HEK293 (cell line): ENCODE measurements around the gene TREH.

Source experiments
- BCL11A ChIP-seq: fragments of 450-650 bp; formaldehyde crosslinking; IDR thresholded peaks from 2 replicates; pipeline ENCODE4 v1.5.1; 2016; ENCODE audit warnings: low read depth, missing biosample characterization, missing genetic modification characterization
- BCL11B ChIP-seq: fragments of 450-650 bp; formaldehyde crosslinking; IDR thresholded peaks from 2 replicates; pipeline ENCODE4 v1.5.1; 2016; ENCODE audit warnings: low read depth, missing biosample characterization, missing genetic modification characterization
- KLF16 ChIP-seq: fragments of 450-650 bp; formaldehyde crosslinking; IDR thresholded peaks from 2 replicates; pipeline ENCODE4 v1.5.1; 2017; ENCODE audit warnings: missing biosample characterization, missing genetic modification characterization
- KLF7 ChIP-seq: fragments of 450-650 bp; formaldehyde crosslinking; IDR thresholded peaks from 2 replicates; pipeline ENCODE4 v1.5.1; 2016; ENCODE audit warnings: missing biosample characterization, missing genetic modification characterization, borderline replicate concordance
- KLF9 ChIP-seq: fragments of 450-650 bp; formaldehyde crosslinking; IDR thresholded peaks from 2 replicates; pipeline ENCODE4 v1.5.1; 2016; ENCODE audit warnings: missing biosample characterization, missing genetic modification characterization, low read depth
- OSR2 ChIP-seq: fragments of 450-650 bp; formaldehyde crosslinking; IDR thresholded peaks from 2 replicates; pipeline ENCODE4 v1.5.1; 2016; ENCODE audit warnings: missing biosample characterization, missing genetic modification characterization
- SALL2 ChIP-seq: fragments of 450-650 bp; formaldehyde crosslinking; IDR thresholded peaks from 2 replicates; pipeline ENCODE4 v1.5.0; 2017; ENCODE audit warnings: missing biosample characterization, mild to moderate bottlenecking, missing genetic modification characterization, borderline replicate concordance
- SP3 ChIP-seq: fragments of 450-650 bp; formaldehyde crosslinking; IDR thresholded peaks from 2 replicates; pipeline ENCODE4 v1.5.1; 2016; ENCODE audit warnings: missing biosample characterization, missing genetic modification characterization
- WT1 ChIP-seq: fragments of 450-650 bp; formaldehyde crosslinking; IDR thresholded peaks from 2 replicates; pipeline ENCODE4 v1.5.1; 2016; ENCODE audit warnings: missing biosample characterization, missing genetic modification characterization
- ZBTB17 ChIP-seq: fragments of 450-650 bp; formaldehyde crosslinking; IDR thresholded peaks from 2 replicates; pipeline ENCODE4 v1.5.1; 2016; ENCODE audit warnings: missing biosample characterization, missing genetic modification characterization
- ZBTB20 ChIP-seq: fragments of 450-650 bp; formaldehyde crosslinking; IDR thresholded peaks from 2 replicates; pipeline ENCODE4 v1.5.1; 2016; ENCODE audit warnings: missing biosample characterization, missing genetic modification characterization
- ZBTB8A ChIP-seq: fragments of 450-650 bp; formaldehyde crosslinking; IDR thresholded peaks from 2 replicates; pipeline ENCODE4 v1.5.1; 2016; ENCODE audit warnings: missing biosample characterization, missing genetic modification characterization
- ZFHX2 ChIP-seq: fragments of 450-650 bp; formaldehyde crosslinking; conservative IDR thresholded peaks from 2 replicates; pipeline ENCODE4 v1.5.1; 2016; ENCODE audit warnings: missing biosample characterization, missing genetic modification characterization
- ZFP69B ChIP-seq: fragments of 450-650 bp; formaldehyde crosslinking; IDR thresholded peaks from 2 replicates; pipeline ENCODE4 v1.5.1; 2016; ENCODE audit warnings: missing biosample characterization, missing genetic modification characterization
- ZNF112 ChIP-seq: fragments of 450-650 bp; formaldehyde crosslinking; IDR thresholded peaks from 2 replicates; pipeline ENCODE4 v1.5.0; 2017; ENCODE audit warnings: missing biosample characterization, missing genetic modification characterization
- ZNF155 ChIP-seq: fragments of 450-650 bp; formaldehyde crosslinking; IDR thresholded peaks from 2 replicates; pipeline ENCODE4 v1.5.1; 2016; ENCODE audit warnings: missing biosample characterization, missing genetic modification characterization
- ZNF202 ChIP-seq: fragments of 450-650 bp; formaldehyde crosslinking; IDR thresholded peaks from 2 replicates; pipeline ENCODE4 v1.5.1; 2016; ENCODE audit warnings: missing biosample characterization, missing genetic modification characterization, borderline replicate concordance
- ZNF350 ChIP-seq: fragments of 450-650 bp; formaldehyde crosslinking; IDR thresholded peaks from 2 replicates; pipeline ENCODE4 v1.5.0; 2017; ENCODE audit warnings: missing biosample characterization, mild to moderate bottlenecking, missing genetic modification characterization
- ZNF366 ChIP-seq: fragments of 450-650 bp; formaldehyde crosslinking; conservative IDR thresholded peaks from 2 replicates; pipeline ENCODE4 v1.5.1; 2016; ENCODE audit warnings: missing biosample characterization, missing genetic modification characterization
- ZNF37A ChIP-seq: fragments of 450-650 bp; IDR thresholded peaks from 2 replicates; pipeline ENCODE4 v1.5.1; 2018; ENCODE audit warnings: missing biosample characterization, missing genetic modification characterization
- ZNF473 ChIP-seq: fragments of 450-650 bp; formaldehyde crosslinking; IDR thresholded peaks from 2 replicates; pipeline ENCODE4 v1.5.1; 2017; ENCODE audit warnings: missing biosample characterization, missing genetic modification characterization
- ZNF518A ChIP-seq: fragments of 450-650 bp; formaldehyde crosslinking; conservative IDR thresholded peaks from 2 replicates; pipeline ENCODE4 v1.5.1; 2016; ENCODE audit warnings: low read depth, missing biosample characterization, missing genetic modification characterization
- ZNF521 ChIP-seq: fragments of 450-650 bp; formaldehyde crosslinking; IDR thresholded peaks from 2 replicates; pipeline ENCODE4 v1.5.1; 2017; ENCODE audit warnings: missing biosample characterization, mild to moderate bottlenecking, missing genetic modification characterization
- ZNF707 ChIP-seq: fragments of 450-650 bp; formaldehyde crosslinking; IDR thresholded peaks from 2 replicates; pipeline ENCODE4 v1.5.1; 2016; ENCODE audit warnings: missing biosample characterization, missing genetic modification characterization
- ZNF837 ChIP-seq: fragments of 450-650 bp; formaldehyde crosslinking; IDR thresholded peaks from 2 replicates; pipeline ENCODE4 v1.5.1; 2016; ENCODE audit warnings: missing biosample characterization, missing genetic modification characterization
- ZSCAN16 ChIP-seq: fragments of 450-650 bp; formaldehyde crosslinking; IDR thresholded peaks from 2 replicates; pipeline ENCODE4 v1.5.1; 2016; ENCODE audit warnings: missing biosample characterization, missing genetic modification characterization
- ZSCAN23 ChIP-seq: fragments of 450-650 bp; formaldehyde crosslinking; IDR thresholded peaks from 2 replicates; pipeline ENCODE4 v1.5.1; 2016; ENCODE audit warnings: missing biosample characterization, missing genetic modification characterization
- TF ChIP-seq, protein P1 (sequence below): fragments of 450-650 bp; formaldehyde crosslinking; IDR thresholded peaks from 2 replicates; pipeline ENCODE4 v1.5.1; 2016; ENCODE audit warnings: missing biosample characterization, missing genetic modification characterization
- TF ChIP-seq, protein P2 (sequence below): fragments of 450-650 bp; formaldehyde crosslinking; IDR thresholded peaks from 2 replicates; pipeline ENCODE4 v1.5.1; 2016; ENCODE audit warnings: missing biosample characterization, missing genetic modification characterization

The TREH gene

GRCh38 chr11:118634431-118635236 is 44.8 kb downstream of the TREH start (continued):
- TF ChIP-seq, protein P1, sequence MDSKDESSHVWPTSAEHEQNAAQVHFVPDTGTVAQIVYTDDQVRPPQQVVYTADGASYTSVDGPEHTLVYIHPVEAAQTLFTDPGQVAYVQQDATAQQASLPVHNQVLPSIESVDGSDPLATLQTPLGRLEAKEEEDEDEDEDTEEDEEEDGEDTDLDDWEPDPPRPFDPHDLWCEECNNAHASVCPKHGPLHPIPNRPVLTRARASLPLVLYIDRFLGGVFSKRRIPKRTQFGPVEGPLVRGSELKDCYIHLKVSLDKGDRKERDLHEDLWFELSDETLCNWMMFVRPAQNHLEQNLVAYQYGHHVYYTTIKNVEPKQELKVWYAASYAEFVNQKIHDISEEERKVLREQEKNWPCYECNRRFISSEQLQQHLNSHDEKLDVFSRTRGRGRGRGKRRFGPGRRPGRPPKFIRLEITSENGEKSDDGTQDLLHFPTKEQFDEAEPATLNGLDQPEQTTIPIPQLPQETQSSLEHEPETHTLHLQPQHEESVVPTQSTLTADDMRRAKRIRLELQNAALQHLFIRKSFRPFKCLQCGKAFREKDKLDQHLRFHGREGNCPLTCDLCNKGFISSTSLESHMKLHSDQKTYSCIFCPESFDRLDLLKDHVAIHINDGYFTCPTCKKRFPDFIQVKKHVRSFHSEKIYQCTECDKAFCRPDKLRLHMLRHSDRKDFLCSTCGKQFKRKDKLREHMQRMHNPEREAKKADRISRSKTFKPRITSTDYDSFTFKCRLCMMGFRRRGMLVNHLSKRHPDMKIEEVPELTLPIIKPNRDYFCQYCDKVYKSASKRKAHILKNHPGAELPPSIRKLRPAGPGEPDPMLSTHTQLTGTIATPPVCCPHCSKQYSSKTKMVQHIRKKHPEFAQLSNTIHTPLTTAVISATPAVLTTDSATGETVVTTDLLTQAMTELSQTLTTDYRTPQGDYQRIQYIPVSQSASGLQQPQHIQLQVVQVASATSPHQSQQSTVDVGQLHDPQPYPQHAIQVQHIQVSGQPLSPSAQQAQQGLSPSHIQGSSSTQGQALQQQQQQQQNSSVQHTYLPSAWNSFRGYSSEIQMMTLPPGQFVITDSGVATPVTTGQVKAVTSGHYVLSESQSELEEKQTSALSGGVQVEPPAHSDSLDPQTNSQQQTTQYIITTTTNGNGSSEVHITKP (tag by site-specific recombination): no peak
- TF ChIP-seq KLF9 (tag by site-specific recombination): peak; percentile 74
- TF ChIP-seq ZNF350 (tag by site-specific recombination): no peak
- no peak for TF ChIP-seq ZSCAN16 (tag by site-specific recombination)
- TF ChIP-seq ZNF37A (tag by site-specific recombination): no peak
- no peak for TF ChIP-seq ZNF521
- no peak for TF ChIP-seq ZNF112 (tag by site-specific recombination)
- TF ChIP-seq SALL2 (tag by site-specific recombination): no peak
- TF ChIP-seq ZNF155 (tag by site-specific recombination): no peak
- no peak for TF ChIP-seq ZNF473 (tag by site-specific recombination)
- 0 out of 2 replicates have a peak, but pooled peaks have one; percentile 28 for TF ChIP-seq KLF7 (tag by site-specific recombination)
- 0 out of 2 replicates have a peak, but pooled peaks have one; percentile 40 for TF ChIP-seq ZNF837
- TF ChIP-seq, protein P2, sequence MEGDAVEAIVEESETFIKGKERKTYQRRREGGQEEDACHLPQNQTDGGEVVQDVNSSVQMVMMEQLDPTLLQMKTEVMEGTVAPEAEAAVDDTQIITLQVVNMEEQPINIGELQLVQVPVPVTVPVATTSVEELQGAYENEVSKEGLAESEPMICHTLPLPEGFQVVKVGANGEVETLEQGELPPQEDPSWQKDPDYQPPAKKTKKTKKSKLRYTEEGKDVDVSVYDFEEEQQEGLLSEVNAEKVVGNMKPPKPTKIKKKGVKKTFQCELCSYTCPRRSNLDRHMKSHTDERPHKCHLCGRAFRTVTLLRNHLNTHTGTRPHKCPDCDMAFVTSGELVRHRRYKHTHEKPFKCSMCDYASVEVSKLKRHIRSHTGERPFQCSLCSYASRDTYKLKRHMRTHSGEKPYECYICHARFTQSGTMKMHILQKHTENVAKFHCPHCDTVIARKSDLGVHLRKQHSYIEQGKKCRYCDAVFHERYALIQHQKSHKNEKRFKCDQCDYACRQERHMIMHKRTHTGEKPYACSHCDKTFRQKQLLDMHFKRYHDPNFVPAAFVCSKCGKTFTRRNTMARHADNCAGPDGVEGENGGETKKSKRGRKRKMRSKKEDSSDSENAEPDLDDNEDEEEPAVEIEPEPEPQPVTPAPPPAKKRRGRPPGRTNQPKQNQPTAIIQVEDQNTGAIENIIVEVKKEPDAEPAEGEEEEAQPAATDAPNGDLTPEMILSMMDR (tag by site-specific recombination): peak; percentile 29
- peak; percentile 73 for TF ChIP-seq ZFP69B (tag by site-specific recombination)
- peak; percentile 57; the same call in 1 of the 2 replicates for TF ChIP-seq ZBTB17 (tag by site-specific recombination)
- TF ChIP-seq ZBTB8A (tag by site-specific recombination): no peak; the same call in 1 of the 2 replicates
- peak; percentile 77 for TF ChIP-seq SP3
- peak; percentile 96 for TF ChIP-seq ZNF366
- no peak for TF ChIP-seq ZNF707 (tag by site-specific recombination)
- TF ChIP-seq ZFHX2: no peak; the same call in none of the 2 replicates
- TF ChIP-seq BCL11A (tag by site-specific recombination): no peak
- TF ChIP-seq ZBTB20 (tag by site-specific recombination): peak; percentile 11; the same call in 1 of the 2 replicates
- no peak for TF ChIP-seq ZNF202 (tag by site-specific recombination)
- TF ChIP-seq BCL11B (tag by site-specific recombination): no peak
- peak; percentile 53; the same call in 1 of the 2 replicates for TF ChIP-seq ZSCAN23 (tag by site-specific recombination)
- peak; percentile 27; the same call in 1 of the 2 replicates for TF ChIP-seq KLF16 (tag by site-specific recombination)
- TF ChIP-seq WT1 (tag by site-specific recombination): peak; percentile 51
- no peak for TF ChIP-seq OSR2 (tag by site-specific recombination)
- TF ChIP-seq ZNF518A: no peak
